ENCODE data around the gene HTR6. TPM values are rescaled to one million over a fixed set of nuclear protein-coding genes. Genes with fewer than 3 reads are reported as not detected.
"Not testable (repeated sequence)": the region's sequence is repeated elsewhere in the genome, so short reads cannot be mapped to it uniquely, and the experiment has no call there.

The HTR6 gene
- total RNA-seq, 1 experiment from 2014 or later = not detected

DNA sequence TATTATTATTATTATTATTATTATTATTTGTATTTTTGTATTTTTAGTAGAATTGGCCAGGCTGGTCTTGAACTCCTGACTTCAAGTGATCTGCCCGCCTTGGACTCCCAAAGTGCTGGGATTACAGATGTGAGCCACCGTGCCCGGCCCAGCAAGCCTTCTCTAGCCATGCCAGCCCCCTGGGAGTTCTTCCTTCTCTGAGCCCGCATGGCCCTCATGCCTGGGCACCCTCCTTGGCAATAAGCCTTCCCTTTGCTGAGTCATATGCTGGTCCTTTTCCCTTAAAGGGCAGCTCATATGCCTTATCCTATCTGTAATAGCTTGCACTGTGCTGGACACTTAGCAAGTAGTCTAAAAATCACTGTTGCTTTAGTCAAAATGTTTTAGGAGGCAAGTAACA is 29.0 kb upstream of the HTR6 start:
- Histone ChIP-seq H4K20me1 (ENCODE audit: low read length) (no peaks in the 10 kb centered on the region), H3K27ac (ENCODE audit: low read length) (no peak overlapping the region), H3K4me3 (ENCODE audit: low read length) (no peak overlapping the region), H3K4me1 (ENCODE audit: insufficient read depth, low read length) (peaks cover 10% of the 10 kb centered on the region), H3K36me3 (ENCODE audit: low read depth, low read length) (no peaks in the 10 kb centered on the region), H3K79me2 (ENCODE audit: low read length) (no peaks in the 10 kb centered on the region), H3K9me3 (ENCODE audit: low read length) (no peaks in the 10 kb centered on the region), H3K4me2 (ENCODE audit: low read length) (no peak overlapping the region), H3K9ac (ENCODE audit: low read length) (no peak overlapping the region), H3F3A (ENCODE audit: low read length, unreplicated experiment) (no peaks in the 10 kb centered on the region), H3K27me3 (ENCODE audit: low read length) (no peaks in the 10 kb centered on the region), H2AFZ (ENCODE audit: low read length) (no peak overlapping the region), H3K9me2 (replicated peaks; ENCODE audit: low read length) (no peaks in the 10 kb centered on the region)
- ATAC-seq (peak; percentile 48; the same call in 1 of the 2 replicates), DNase-seq (peak; percentile 38)
- CTCF ChIA-PET = no interaction called here
- POLR2A ChIA-PET (ENCODE audit: unreplicated experiment) = no interaction called here
- intact Hi-C loops (cut with micrococcal nuclease) = no loop called here
- TF ChIP-seq EZH2 (IDR thresholded peaks at IDR 0.05; ENCODE audit: low read length, unreplicated experiment) = no peak
- TF ChIP-seq, protein P1, sequence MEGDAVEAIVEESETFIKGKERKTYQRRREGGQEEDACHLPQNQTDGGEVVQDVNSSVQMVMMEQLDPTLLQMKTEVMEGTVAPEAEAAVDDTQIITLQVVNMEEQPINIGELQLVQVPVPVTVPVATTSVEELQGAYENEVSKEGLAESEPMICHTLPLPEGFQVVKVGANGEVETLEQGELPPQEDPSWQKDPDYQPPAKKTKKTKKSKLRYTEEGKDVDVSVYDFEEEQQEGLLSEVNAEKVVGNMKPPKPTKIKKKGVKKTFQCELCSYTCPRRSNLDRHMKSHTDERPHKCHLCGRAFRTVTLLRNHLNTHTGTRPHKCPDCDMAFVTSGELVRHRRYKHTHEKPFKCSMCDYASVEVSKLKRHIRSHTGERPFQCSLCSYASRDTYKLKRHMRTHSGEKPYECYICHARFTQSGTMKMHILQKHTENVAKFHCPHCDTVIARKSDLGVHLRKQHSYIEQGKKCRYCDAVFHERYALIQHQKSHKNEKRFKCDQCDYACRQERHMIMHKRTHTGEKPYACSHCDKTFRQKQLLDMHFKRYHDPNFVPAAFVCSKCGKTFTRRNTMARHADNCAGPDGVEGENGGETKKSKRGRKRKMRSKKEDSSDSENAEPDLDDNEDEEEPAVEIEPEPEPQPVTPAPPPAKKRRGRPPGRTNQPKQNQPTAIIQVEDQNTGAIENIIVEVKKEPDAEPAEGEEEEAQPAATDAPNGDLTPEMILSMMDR (conservative IDR thresholded peaks at IDR 0.05; ENCODE audit: low read depth, low read length) = no peak
- no peak for TF ChIP-seq EZH2phosphoT487 (IDR thresholded peaks at IDR 0.05; ENCODE audit: borderline replicate concordance, low read length)
- no TSS peak for BruUV-seq (replicated peaks)

DNA sequence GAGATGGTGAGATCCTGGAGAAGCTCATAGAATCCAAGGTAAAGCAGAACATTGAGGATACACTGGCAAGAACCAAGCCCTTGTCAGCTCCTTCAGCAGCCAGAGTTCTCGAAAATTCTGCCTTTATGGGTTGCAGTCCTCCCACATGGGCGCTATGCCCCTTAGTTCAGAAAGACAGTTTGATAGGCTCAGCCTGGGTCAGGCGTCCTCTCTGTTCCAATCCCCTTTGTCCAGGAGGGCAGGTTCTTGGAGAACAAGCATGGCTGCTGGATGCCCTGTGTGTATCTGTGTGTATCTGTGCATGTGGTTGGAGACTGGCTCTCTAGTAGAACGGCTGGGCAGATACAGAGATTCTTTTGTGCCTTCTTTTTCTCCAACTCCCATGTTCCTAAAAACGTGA is 28.6 kb upstream of the HTR6 start:
- BruUV-seq (replicated peaks) = no TSS peak
- intact Hi-C loops (cut with micrococcal nuclease) = no loop called here
- Histone ChIP-seq H3F3A (ENCODE audit: low read length, unreplicated experiment) (no peaks in the 10 kb centered on the region), H3K9me2 (replicated peaks; ENCODE audit: low read length) (no peaks in the 10 kb centered on the region), H3K9me3 (ENCODE audit: low read length) (no peaks in the 10 kb centered on the region), H2AFZ (ENCODE audit: low read length) (no peak overlapping the region), H3K27ac (ENCODE audit: low read length) (no peak overlapping the region), H3K4me1 (ENCODE audit: insufficient read depth, low read length) (peaks cover 13% of the 10 kb centered on the region), H3K79me2 (ENCODE audit: low read length) (no peaks in the 10 kb centered on the region), H3K9ac (ENCODE audit: low read length) (no peak overlapping the region), H3K36me3 (ENCODE audit: low read depth, low read length) (no peaks in the 10 kb centered on the region), H3K4me3 (ENCODE audit: low read length) (no peak overlapping the region), H3K27me3 (ENCODE audit: low read length) (no peaks in the 10 kb centered on the region), H3K4me2 (ENCODE audit: low read length) (no peak overlapping the region), H4K20me1 (ENCODE audit: low read length) (no peaks in the 10 kb centered on the region)
- no peak for DNase-seq
- CTCF ChIA-PET = no interaction called here
- no peak for ATAC-seq
- TF ChIP-seq EZH2 (IDR thresholded peaks at IDR 0.05; ENCODE audit: low read length, unreplicated experiment) (no peak), EZH2phosphoT487 (IDR thresholded peaks at IDR 0.05; ENCODE audit: borderline replicate concordance, low read length) (no peak)
- TF ChIP-seq, protein P1 (conservative IDR thresholded peaks at IDR 0.05; ENCODE audit: low read depth, low read length) = no peak
- POLR2A ChIA-PET (ENCODE audit: unreplicated experiment) = no interaction called here

DNA sequence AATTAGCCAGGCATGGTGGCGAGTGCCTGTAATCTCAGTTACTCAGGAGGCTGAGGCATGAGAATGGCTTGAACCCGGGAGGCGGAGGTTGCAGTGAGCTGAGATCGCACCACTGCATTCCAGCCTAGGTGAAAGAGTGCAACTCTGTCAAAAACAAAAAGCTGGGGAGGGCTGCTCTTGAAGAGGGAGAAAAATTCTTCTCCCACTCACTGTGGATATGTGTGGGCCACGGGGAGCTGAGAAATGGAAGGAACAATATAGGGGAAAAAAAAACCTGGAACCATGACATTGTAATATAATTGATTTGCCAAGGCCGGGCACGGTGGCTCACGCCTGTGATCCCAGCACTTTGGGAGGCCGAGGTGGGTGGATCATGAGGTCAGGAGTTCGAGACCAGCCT is 27.9 kb upstream of the HTR6 start:
- H3K4me3 ChIP-seq (ENCODE audit: low read length); H4K20me1 ChIP-seq (ENCODE audit: low read length); intact Hi-C loops (cut with micrococcal nuclease); H3K36me3 ChIP-seq (ENCODE audit: low read depth, low read length); H2AFZ ChIP-seq (ENCODE audit: low read length); BruUV-seq (replicated peaks); ATAC-seq; H3K9me2 ChIP-seq (replicated peaks; ENCODE audit: low read length); H3K9ac ChIP-seq (ENCODE audit: low read length); H3K27ac ChIP-seq (ENCODE audit: low read length); H3K27me3 ChIP-seq (ENCODE audit: low read length); H3K79me2 ChIP-seq (ENCODE audit: low read length); POLR2A ChIA-PET (ENCODE audit: unreplicated experiment); H3K9me3 ChIP-seq (ENCODE audit: low read length); DNase-seq; H3K4me2 ChIP-seq (ENCODE audit: low read length); H3F3A ChIP-seq (ENCODE audit: low read length, unreplicated experiment): not testable (repeated sequence)
- CTCF ChIA-PET = interaction anchor here (0.6 kb wide), 1 partner anchor 42 kb away, joined by 11 read pairs; no protein-coding TSS in a partner anchor
- H3K4me1 ChIP-seq (ENCODE audit: insufficient read depth, low read length) = peaks cover 13% of the 10 kb centered on the region
